Hepatocyte (in vitro differentiated cells): ENCODE measurements around the gene MYO19. TPM values are rescaled to one million over a fixed set of nuclear protein-coding genes. Genes with fewer than 3 reads are reported as not detected.
A peak's percentile ranks its signal among the peaks of the same experiment; 100 is the strongest.

Source experiments
- DNase-seq: peaks from one replicate; pipeline ENCODE4 v3.0.0-alpha.2; 2016; ENCODE audit warnings: low spot score
- H2AFZ ChIP-seq: fragments of 200-600 bp; sonication (generic); 2 replicates; pipeline ENCODE4 v1.6.0; 2016; ENCODE audit warnings: antibody characterized with exemption, mild to moderate bottlenecking
- H3K27ac ChIP-seq: fragments of 200-600 bp; sonication (generic); 2 replicates; pipeline ENCODE4 v1.5.1; 2016; ENCODE audit warnings: mild to moderate bottlenecking
- H3K27me3 ChIP-seq: fragments of 200-600 bp; sonication (generic); 2 replicates; pipeline ENCODE4 v1.6.1; 2016
- H3K36me3 ChIP-seq: fragments of 200-600 bp; sonication (generic); replicated peaks from 2 replicates; pipeline ENCODE4 v1.5.1; 2016; ENCODE audit warnings: low read depth; ENCODE audit not compliant: insufficient read depth
- H3K4me1 ChIP-seq: fragments of 200-600 bp; sonication (generic); 2 replicates; pipeline ENCODE4 v1.5.1; 2016; ENCODE audit warnings: mild to moderate bottlenecking, moderate library complexity; ENCODE audit not compliant: insufficient read depth
- H3K4me2 ChIP-seq: fragments of 200-600 bp; sonication (generic); 2 replicates; pipeline ENCODE4 v1.6.0; 2016
- H3K4me3 ChIP-seq: fragments of 200-600 bp; sonication (generic); 2 replicates; pipeline ENCODE4 v1.5.1; 2016; ENCODE audit warnings: mild to moderate bottlenecking
- H3K79me2 ChIP-seq: fragments of 200-600 bp; sonication (generic); 2 replicates; pipeline ENCODE4 v1.6.0; 2017; ENCODE audit warnings: mild to moderate bottlenecking
- H3K9me2 ChIP-seq: fragments of 200-600 bp; sonication (generic); replicated peaks from 2 replicates; pipeline ENCODE4 v1.6.0; 2017; ENCODE audit warnings: mild to moderate bottlenecking; ENCODE audit not compliant: insufficient read depth
- H3K9me3 ChIP-seq: fragments of 200-600 bp; sonication (generic); 2 replicates; pipeline ENCODE4 v1.5.1; 2016; ENCODE audit warnings: low read depth, mild to moderate bottlenecking
- H4K20me1 ChIP-seq: fragments of 200-600 bp; sonication (generic); 2 replicates; pipeline ENCODE4 v1.6.0; 2016; ENCODE audit warnings: mild to moderate bottlenecking; ENCODE audit not compliant: insufficient read depth, poor library complexity, severe bottlenecking
- CTCF ChIP-seq: fragments of 200-600 bp; sonication (generic); IDR thresholded peaks from 2 replicates; pipeline ENCODE4 v1.5.1; 2016; ENCODE audit warnings: antibody characterized with exemption, mild to moderate bottlenecking; ENCODE audit not compliant: poor library complexity
- EZH2 ChIP-seq: fragments of 200-600 bp; sonication (generic); IDR thresholded peaks from 2 replicates; pipeline ENCODE4 v1.6.1; 2016; ENCODE audit warnings: antibody characterized with exemption, mild to moderate bottlenecking, borderline replicate concordance
- EZH2phosphoT487 ChIP-seq: fragments of 200-600 bp; sonication (generic); IDR thresholded peaks from one replicate; pipeline ENCODE4 v1.6.1; 2018; ENCODE audit warnings: antibody characterized with exemption, mild to moderate bottlenecking, low read depth, moderate library complexity; ENCODE audit not compliant: unreplicated experiment, severe bottlenecking
- WGBS: methylation state at CpG from one replicate; pipeline ENCODE4 v1.1.6; 2016; ENCODE audit warnings: low lambda C conversion rate; ENCODE audit errors: missing lambda C conversion rate; 5-methylcytosine and 5-hydroxymethylcytosine counted together
- polyA plus RNA-seq: library from polyadenylated mRNA; unstranded; fragments of >200 nt; fragmentation: Nextera tagmentation; extraction: Ambion mirVana; gene quantifications from 2 replicates; pipeline ENCODE4 v1.2.1, GENCODE V29; 2016
- total RNA-seq: library from RNA; depleted of rRNA; stranded (reverse); fragments of >200 nt; gene quantifications from 2 replicates; pipeline ENCODE4 v1.2.3, GENCODE V29; 2014

Gene MYO19
- total and polyA plus RNA-seq, 2 experiments from 2014 or later, result 19.7 to 29.8 TPM

- TF ChIP-seq EZH2phosphoT487 (no peak), EZH2 (no peak), CTCF (no peak)
- Histone ChIP-seq H3K27me3 (no peaks in the 10 kb centered on the region), H3K4me3 (no peak overlapping the region), H3K4me1 (peaks cover 17% of the 10 kb centered on the region), H2AFZ (no peak overlapping the region), H3K27ac (no peak overlapping the region), H3K9me2 (no peaks in the 10 kb centered on the region), H3K79me2 (peaks cover 100% of the 10 kb centered on the region), H3K36me3 (peaks cover under 1% of the 10 kb centered on the region), H4K20me1 (peaks cover 96% of the 10 kb centered on the region), H3K4me2 (no peak overlapping the region), H3K9me3 (no peaks in the 10 kb centered on the region)
- WGBS, result 95% methylated on average over 7 of the region's 8 CpGs
- no peak for DNase-seq
Measured at GRCh38 chr17:36550491-36551417, 16.1 kb upstream of the MYO19 start.

GRCh38 chr17:36547776-36548175 is 13.1 kb upstream of the MYO19 start:
- Histone ChIP-seq H3K36me3 (no peaks in the 10 kb centered on the region), H3K4me2 (peak overlapping the region; percentile 91), H3K4me1 (peaks cover 24% of the 10 kb centered on the region), H3K79me2 (peaks cover 83% of the 10 kb centered on the region), H3K9me3 (no peaks in the 10 kb centered on the region), H3K4me3 (peak overlapping the region; percentile 82), H2AFZ (no peak overlapping the region), H3K27ac (peak overlapping the region; percentile 94), H3K27me3 (no peaks in the 10 kb centered on the region), H4K20me1 (peaks cover 68% of the 10 kb centered on the region), H3K9me2 (no peaks in the 10 kb centered on the region)
- no peak for TF ChIP-seq EZH2phosphoT487
- no peak for TF ChIP-seq EZH2
- no peak for TF ChIP-seq CTCF
- no peak for DNase-seq

GRCh38 chr17:36546418-36547093 is 11.9 kb upstream of the MYO19 start:
- H3K4me3 ChIP-seq, result peak overlapping the region; percentile 82
- DNase-seq, result no peak
- peak overlapping the region; percentile 94 for H3K27ac ChIP-seq
- peak overlapping the region; percentile 91 for H3K4me2 ChIP-seq
- peaks cover 56% of the 10 kb centered on the region for H4K20me1 ChIP-seq
- no peaks in the 10 kb centered on the region for H3K36me3 ChIP-seq
- H3K9me2 ChIP-seq, result no peaks in the 10 kb centered on the region
- peaks cover 81% of the 10 kb centered on the region for H3K79me2 ChIP-seq
- H2AFZ ChIP-seq, result no peak overlapping the region
- H3K9me3 ChIP-seq, result no peaks in the 10 kb centered on the region
- H3K4me1 ChIP-seq, result peaks cover 24% of the 10 kb centered on the region
- no peaks in the 10 kb centered on the region for H3K27me3 ChIP-seq
- TF ChIP-seq EZH2phosphoT487, result no peak
- no peak for TF ChIP-seq CTCF
- no peak for TF ChIP-seq EZH2
- WGBS, result 36% methylated on average over 7 of the region's 7 CpGs
